Mesendoderm (in vitro differentiated cells): ENCODE data around the gene ARSB.

Experiments
- DNase-seq: peaks from one replicate; pipeline ENCODE4 v3.0.0; 2013
- H2AK5ac ChIP-seq: 2 replicates; pipeline ENCODE4 v1.6.1; 2013; ENCODE audit warnings: low read length, inconsistent platforms
- H2BK120ac ChIP-seq: 2 replicates; pipeline ENCODE4 v1.6.1; 2013; ENCODE audit warnings: low read depth, mild to moderate bottlenecking, low read length, moderate library complexity, mixed read lengths
- H2BK15ac ChIP-seq: replicated peaks from 2 replicates; pipeline ENCODE4 v1.6.1; 2013; ENCODE audit warnings: low read depth, mild to moderate bottlenecking, moderate library complexity
- H2BK5ac ChIP-seq: 2 replicates; pipeline ENCODE4 v1.6.1; 2013; ENCODE audit warnings: low read length, inconsistent platforms
- H3K18ac ChIP-seq: 2 replicates; pipeline ENCODE4 v1.6.1; 2013; ENCODE audit warnings: mild to moderate bottlenecking, low read length, mixed read lengths
- H3K23ac ChIP-seq: one replicate; pipeline ENCODE4 v1.6.1; 2013; ENCODE audit warnings: low read length
- H3K27ac ChIP-seq: 2 replicates; pipeline ENCODE4 v1.5.1; 2013; ENCODE audit warnings: low read depth, mild to moderate bottlenecking, inconsistent platforms, low read length, moderate library complexity
- H3K27me3 ChIP-seq: 2 replicates; pipeline ENCODE4 v1.6.1; 2013; ENCODE audit warnings: low read length, control low read depth, mild to moderate bottlenecking, inconsistent platforms; ENCODE audit not compliant: insufficient read depth, poor library complexity
- H3K36me3 ChIP-seq: 2 replicates; pipeline ENCODE4 v1.6.1; 2013; ENCODE audit warnings: low read length, inconsistent platforms; ENCODE audit not compliant: control insufficient read depth, insufficient read depth
- H3K4ac ChIP-seq: one replicate; pipeline ENCODE4 v1.6.1; 2013; ENCODE audit warnings: low read depth, mild to moderate bottlenecking, low read length, moderate library complexity
- H3K4me1 ChIP-seq: 2 replicates; pipeline ENCODE4 v1.6.1; 2013; ENCODE audit warnings: low read depth, low read length, inconsistent platforms; ENCODE audit not compliant: control insufficient read depth
- H3K4me2 ChIP-seq: 2 replicates; pipeline ENCODE4 v1.6.1; 2013; ENCODE audit warnings: low read length
- H3K4me3 ChIP-seq: 2 replicates; pipeline ENCODE4 v1.5.1; 2013; ENCODE audit warnings: mild to moderate bottlenecking, low read length
- H3K56ac ChIP-seq: one replicate; pipeline ENCODE4 v1.6.1; 2013; ENCODE audit warnings: low read length
- H3K79me1 ChIP-seq: 2 replicates; pipeline ENCODE4 v1.6.1; 2013; ENCODE audit warnings: low read length, inconsistent platforms
- H3K79me2 ChIP-seq: 2 replicates; pipeline ENCODE4 v1.6.1; 2013; ENCODE audit warnings: mild to moderate bottlenecking, low read length; ENCODE audit not compliant: control insufficient read depth, insufficient read depth
- H3K9ac ChIP-seq: 2 replicates; pipeline ENCODE4 v1.6.1; 2013; ENCODE audit warnings: low read length, inconsistent platforms
- H4K5ac ChIP-seq: one replicate; pipeline ENCODE4 v1.6.1; 2013; ENCODE audit warnings: low read length
- H4K8ac ChIP-seq: one replicate; pipeline ENCODE4 v1.6.1; 2013; ENCODE audit warnings: low read depth, mild to moderate bottlenecking, control low read depth, low read length, moderate library complexity
- WGBS: extraction: QIAGEN DNeasy Blood & Tissue Kit; methylation state at CpG from one replicate; pipeline ENCODE4 v1.1.7; 2013; ENCODE audit warnings: low lambda C conversion rate, missing lambda C conversion rate; ENCODE audit not compliant: insufficient coverage; ENCODE audit errors: extremely low coverage; 5-methylcytosine and 5-hydroxymethylcytosine counted together

The ARSB gene

GRCh38 chr5:78903353-78903752 is 81.8 kb downstream of the ARSB start:
- WGBS = no CpG with 5 or more reads among the region's 2 CpGs

DNA sequence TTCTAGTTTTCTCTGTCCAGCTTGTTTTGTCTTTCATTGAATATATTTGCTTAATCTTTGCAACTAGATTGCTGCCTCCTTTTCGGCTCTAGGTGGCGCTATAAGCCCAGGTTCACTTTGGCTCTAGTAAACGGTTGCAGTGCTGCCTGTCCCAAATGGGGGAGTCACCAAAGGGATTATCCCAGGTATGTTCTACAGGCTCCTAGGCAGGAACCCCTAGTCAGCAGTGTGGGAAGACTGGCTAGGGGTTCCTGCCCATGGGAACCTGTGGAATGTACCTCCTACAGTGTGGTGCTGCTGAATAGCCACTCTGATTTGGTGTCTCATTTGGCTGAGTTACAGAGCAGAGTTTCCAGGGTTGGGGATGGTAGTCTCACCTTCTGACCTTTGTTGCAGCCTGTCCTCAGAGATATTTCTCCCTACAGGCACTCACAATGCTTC is 85.2 kb downstream of the ARSB start:
- H2BK5ac ChIP-seq = no peak overlapping the region
- H3K36me3 ChIP-seq = no peaks in the 10 kb centered on the region
- H3K18ac ChIP-seq = peak overlapping the region; percentile 22
- no peaks in the 10 kb centered on the region for H3K79me2 ChIP-seq
- no peak overlapping the region for H3K4ac ChIP-seq
- WGBS = no CpG with 5 or more reads among the region's 3 CpGs
- H3K23ac ChIP-seq = no peak overlapping the region
- no peak overlapping the region for H2BK15ac ChIP-seq
- H3K56ac ChIP-seq = peak overlapping the region; percentile 62
- H3K27me3 ChIP-seq = no peaks in the 10 kb centered on the region
- no peak overlapping the region for H2AK5ac ChIP-seq
- H2BK120ac ChIP-seq = no peak overlapping the region
- DNase-seq = peak; percentile 86
- no peak overlapping the region for H3K9ac ChIP-seq
- no peaks in the 10 kb centered on the region for H3K79me1 ChIP-seq
- H4K5ac ChIP-seq = no peak overlapping the region
- H3K4me2 ChIP-seq = no peak overlapping the region
- no peak overlapping the region for H3K27ac ChIP-seq
- H3K4me1 ChIP-seq = no peaks in the 10 kb centered on the region
- H4K8ac ChIP-seq = no peak overlapping the region
- no peak overlapping the region for H3K4me3 ChIP-seq

More at GRCh38 chr5:78903353-78903752, 81.8 kb downstream of the ARSB start:
- H3K23ac ChIP-seq = no peak overlapping the region
- no peak overlapping the region for H2AK5ac ChIP-seq
- H2BK120ac ChIP-seq = no peak overlapping the region
- H3K79me1 ChIP-seq = no peaks in the 10 kb centered on the region
- no peak overlapping the region for H2BK5ac ChIP-seq
- H3K56ac ChIP-seq = no peak overlapping the region
- no peak overlapping the region for H4K5ac ChIP-seq
- no peaks in the 10 kb centered on the region for H3K27me3 ChIP-seq
- H3K9ac ChIP-seq = no peak overlapping the region
- no peak overlapping the region for H4K8ac ChIP-seq
- no peaks in the 10 kb centered on the region for H3K36me3 ChIP-seq
- H3K4me3 ChIP-seq = no peak overlapping the region
- H3K4ac ChIP-seq = no peak overlapping the region
- H3K4me2 ChIP-seq = no peak overlapping the region
- no peak overlapping the region for H3K27ac ChIP-seq
- peaks cover 5% of the 10 kb centered on the region for H3K4me1 ChIP-seq
- H3K79me2 ChIP-seq = no peaks in the 10 kb centered on the region
- no peak for DNase-seq
- no peak overlapping the region for H2BK15ac ChIP-seq
- peak overlapping the region; percentile 18 for H3K18ac ChIP-seq

DNA sequence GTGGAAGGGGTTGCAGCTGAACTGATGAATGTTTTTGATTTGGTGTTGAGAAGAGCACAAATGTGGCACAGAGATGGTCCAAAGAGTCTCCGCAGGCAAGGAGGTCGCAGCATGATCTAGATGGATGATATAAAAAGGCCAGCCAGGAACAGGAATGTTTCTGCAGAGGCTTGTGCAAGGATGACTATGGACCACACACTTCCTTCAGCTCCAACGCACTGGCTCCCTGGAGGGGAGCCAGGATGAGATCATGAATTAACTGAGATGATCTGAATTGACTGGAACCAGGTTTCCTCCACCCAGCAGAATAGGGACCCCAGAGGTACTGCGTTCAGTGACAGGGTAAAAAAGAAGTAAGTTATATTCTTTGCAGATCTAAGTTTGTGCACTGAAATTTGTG is 89.0 kb downstream of the ARSB start:
- Histone ChIP-seq H3K23ac (no peak overlapping the region), H3K4me1 (no peaks in the 10 kb centered on the region), H2BK15ac (no peak overlapping the region), H2BK5ac (no peak overlapping the region), H3K27ac (no peak overlapping the region), H3K4me2 (no peak overlapping the region), H4K8ac (no peak overlapping the region), H3K9ac (no peak overlapping the region), H3K18ac (no peak overlapping the region), H2BK120ac (no peak overlapping the region), H3K79me1 (no peaks in the 10 kb centered on the region), H3K4me3 (no peak overlapping the region), H2AK5ac (no peak overlapping the region), H3K79me2 (no peaks in the 10 kb centered on the region), H3K56ac (no peak overlapping the region), H3K27me3 (no peaks in the 10 kb centered on the region), H3K36me3 (no peaks in the 10 kb centered on the region), H3K4ac (no peak overlapping the region), H4K5ac (no peak overlapping the region)
- no CpG with 5 or more reads among the region's 4 CpGs for WGBS
- no peak for DNase-seq

- H3K4me1 ChIP-seq = no peaks in the 10 kb centered on the region
- no peak overlapping the region for H3K56ac ChIP-seq
- H2BK15ac ChIP-seq = no peak overlapping the region
- no peak overlapping the region for H3K18ac ChIP-seq
- H3K79me2 ChIP-seq = no peaks in the 10 kb centered on the region
- H3K9ac ChIP-seq = no peak overlapping the region
- no peak overlapping the region for H3K27ac ChIP-seq
- no peak overlapping the region for H3K4me3 ChIP-seq
- H3K4ac ChIP-seq = no peak overlapping the region
- H3K4me2 ChIP-seq = no peak overlapping the region
- H4K8ac ChIP-seq = no peak overlapping the region
- no CpG with 5 or more reads among the region's 4 CpGs for WGBS
- no peak for DNase-seq
- H4K5ac ChIP-seq = no peak overlapping the region
- H2BK120ac ChIP-seq = no peak overlapping the region
- H3K36me3 ChIP-seq = no peaks in the 10 kb centered on the region
- H3K79me1 ChIP-seq = no peaks in the 10 kb centered on the region
- H3K27me3 ChIP-seq = no peaks in the 10 kb centered on the region
- no peak overlapping the region for H2BK5ac ChIP-seq
- H3K23ac ChIP-seq = no peak overlapping the region
- H2AK5ac ChIP-seq = no peak overlapping the region
Measured at GRCh38 chr5:78895616-78896015, 89.5 kb downstream of the ARSB start.

- Histone ChIP-seq H3K23ac (no peak overlapping the region), H3K56ac (no peak overlapping the region), H4K8ac (no peak overlapping the region), H2BK15ac (no peak overlapping the region), H2BK120ac (no peak overlapping the region), H3K4me3 (no peak overlapping the region), H3K4me1 (no peaks in the 10 kb centered on the region), H3K9ac (no peak overlapping the region), H3K18ac (no peak overlapping the region), H3K27ac (no peak overlapping the region), H2AK5ac (no peak overlapping the region), H3K4me2 (no peak overlapping the region), H3K27me3 (no peaks in the 10 kb centered on the region), H3K4ac (no peak overlapping the region), H4K5ac (no peak overlapping the region), H3K79me1 (no peaks in the 10 kb centered on the region), H3K79me2 (no peaks in the 10 kb centered on the region), H3K36me3 (no peaks in the 10 kb centered on the region), H2BK5ac (no peak overlapping the region)
- WGBS = no CpG with 5 or more reads among the region's 4 CpGs
- no peak for DNase-seq
Measured at GRCh38 chr5:78893940-78894677, 91.0 kb downstream of the ARSB start.
